ENCODE data around the gene GHITM. TPM values are rescaled to one million over a fixed set of nuclear protein-coding genes. Genes with fewer than 3 reads are reported as not detected.

The GHITM gene
- total and polyA plus RNA-seq, 2 of the 4 experiments (the other 2 are of a cell fraction), result 103 to 185 TPM

- H2BK5ac ChIP-seq (ENCODE audit: low read depth, low read length, poor library complexity, severe bottlenecking), result no peak overlapping the region
- H3K4me3 ChIP-seq (ENCODE audit: insufficient read depth, low read depth, low read length), result no peak overlapping the region
- H3K4me2 ChIP-seq (ENCODE audit: low read depth, low read length), result no peak overlapping the region
- H3K4ac ChIP-seq (ENCODE audit: low read depth, low read length), result no peak overlapping the region
- no peaks in the 10 kb centered on the region for H3K4me1 ChIP-seq (ENCODE audit: control insufficient read depth, insufficient read depth, low read length)
- H2AK9ac ChIP-seq (replicated peaks; ENCODE audit: low read depth, low read length, poor library complexity), result peak overlapping the region; percentile 9
- dilution Hi-C loops (cut with HindIII; ENCODE audit: low sequenced_read_pairs, unreplicated experiment) (no loop called here), in situ Hi-C loops (cut with MboI; ENCODE audit: low sequenced_read_pairs) (no loop called here), intact Hi-C loops (cut with micrococcal nuclease) (no loop called here)
- H2AFZ ChIP-seq (replicated peaks; ENCODE audit: low read length, poor library complexity), result no peak overlapping the region
- ATAC-seq (ENCODE audit: low read depth) (no peak), DNase-seq (no peak)
- H4K8ac ChIP-seq (ENCODE audit: low read depth in 2 of 2, low read length in 2 of 2), result no peak overlapping the region
- H4K91ac ChIP-seq (ENCODE audit: insufficient read depth, low read depth, low read length), result no peak overlapping the region
- no peaks in the 10 kb centered on the region for H3K9me1 ChIP-seq (ENCODE audit: insufficient read depth, low read length)
- H2BK120ac ChIP-seq (ENCODE audit: low read depth, low read length), result no peak overlapping the region
- H2BK15ac ChIP-seq (ENCODE audit: low read depth, low read length), result no peak overlapping the region
- ChIA-PET POLR2A (ENCODE audit: unreplicated experiment) (no interaction called here), CTCF (no interaction called here)
- no peak overlapping the region for H2BK20ac ChIP-seq (ENCODE audit: low read depth, low read length)
- TF ChIP-seq RFX5 (IDR thresholded peaks at IDR 0.05; ENCODE audit: low read depth, low read length) (no peak), BHLHE40 (IDR thresholded peaks at IDR 0.05; ENCODE audit: low read depth, low read length) (no peak), CEBPB (IDR thresholded peaks at IDR 0.05; ENCODE audit: low read depth, low read length) (no peak), POLR2A (IDR thresholded peaks at IDR 0.05; ENCODE audit: low read depth, low read length) (no peak), MXI1 (IDR thresholded peaks at IDR 0.05; ENCODE audit: borderline replicate concordance, low read depth, low read length) (no peak), CHD1 (IDR thresholded peaks at IDR 0.05; ENCODE audit: low read depth, low read length) (no peak), USF2 (IDR thresholded peaks at IDR 0.05; ENCODE audit: low read depth, low read length) (no peak), MAZ (IDR thresholded peaks at IDR 0.05; ENCODE audit: borderline replicate concordance, low read depth, low read length) (no peak), NFE2L2 (IDR thresholded peaks at IDR 0.05; ENCODE audit: low read depth, low read length) (no peak), RCOR1 (IDR thresholded peaks at IDR 0.05; ENCODE audit: insufficient replicate concordance, low read length) (no peak), FOS (IDR thresholded peaks at IDR 0.05; ENCODE audit: low read depth, low read length) (no peak), MAFK (IDR thresholded peaks at IDR 0.05; ENCODE audit: low read depth, low read length) (no peak), SMC3 (IDR thresholded peaks at IDR 0.05; ENCODE audit: low read depth, low read length) (no peak), RAD21 (IDR thresholded peaks at IDR 0.05; ENCODE audit: low read length) (no peak)
- TF ChIP-seq, protein P1, sequence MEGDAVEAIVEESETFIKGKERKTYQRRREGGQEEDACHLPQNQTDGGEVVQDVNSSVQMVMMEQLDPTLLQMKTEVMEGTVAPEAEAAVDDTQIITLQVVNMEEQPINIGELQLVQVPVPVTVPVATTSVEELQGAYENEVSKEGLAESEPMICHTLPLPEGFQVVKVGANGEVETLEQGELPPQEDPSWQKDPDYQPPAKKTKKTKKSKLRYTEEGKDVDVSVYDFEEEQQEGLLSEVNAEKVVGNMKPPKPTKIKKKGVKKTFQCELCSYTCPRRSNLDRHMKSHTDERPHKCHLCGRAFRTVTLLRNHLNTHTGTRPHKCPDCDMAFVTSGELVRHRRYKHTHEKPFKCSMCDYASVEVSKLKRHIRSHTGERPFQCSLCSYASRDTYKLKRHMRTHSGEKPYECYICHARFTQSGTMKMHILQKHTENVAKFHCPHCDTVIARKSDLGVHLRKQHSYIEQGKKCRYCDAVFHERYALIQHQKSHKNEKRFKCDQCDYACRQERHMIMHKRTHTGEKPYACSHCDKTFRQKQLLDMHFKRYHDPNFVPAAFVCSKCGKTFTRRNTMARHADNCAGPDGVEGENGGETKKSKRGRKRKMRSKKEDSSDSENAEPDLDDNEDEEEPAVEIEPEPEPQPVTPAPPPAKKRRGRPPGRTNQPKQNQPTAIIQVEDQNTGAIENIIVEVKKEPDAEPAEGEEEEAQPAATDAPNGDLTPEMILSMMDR (conservative IDR thresholded peaks at IDR 0.05; ENCODE audit: low read depth, low read length), result no peak
- TF ChIP-seq, protein P2, sequence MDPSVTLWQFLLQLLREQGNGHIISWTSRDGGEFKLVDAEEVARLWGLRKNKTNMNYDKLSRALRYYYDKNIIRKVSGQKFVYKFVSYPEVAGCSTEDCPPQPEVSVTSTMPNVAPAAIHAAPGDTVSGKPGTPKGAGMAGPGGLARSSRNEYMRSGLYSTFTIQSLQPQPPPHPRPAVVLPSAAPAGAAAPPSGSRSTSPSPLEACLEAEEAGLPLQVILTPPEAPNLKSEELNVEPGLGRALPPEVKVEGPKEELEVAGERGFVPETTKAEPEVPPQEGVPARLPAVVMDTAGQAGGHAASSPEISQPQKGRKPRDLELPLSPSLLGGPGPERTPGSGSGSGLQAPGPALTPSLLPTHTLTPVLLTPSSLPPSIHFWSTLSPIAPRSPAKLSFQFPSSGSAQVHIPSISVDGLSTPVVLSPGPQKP (IDR thresholded peaks at IDR 0.05; ENCODE audit: borderline replicate concordance, low read depth, low read length), result no peak
- 28% methylated on average over 6 of the region's 11 CpGs; no CpG with 5 or more reads in 1 of the 2 experiments for WGBS, 2 experiments (ENCODE audit: extremely low coverage in 2 of 2, insufficient read length in 1 of 2)
- H3K9me3 ChIP-seq (ENCODE audit: control insufficient read depth, insufficient read depth, low read length), result no peaks in the 10 kb centered on the region
- no peak overlapping the region for H4K5ac ChIP-seq (ENCODE audit: low read depth, low read length)
- no peaks in the 10 kb centered on the region for H3K79me1 ChIP-seq (ENCODE audit: low read depth in 1 of 2, low read length in 2 of 2)
- H3K27ac ChIP-seq (ENCODE audit: insufficient read depth, low read length), result no peak overlapping the region
- no peak overlapping the region for H3K14ac ChIP-seq (replicated peaks; ENCODE audit: low read depth, low read length)
- no peak overlapping the region for H3K23ac ChIP-seq (ENCODE audit: low read depth, low read length)
- BruUV-seq (replicated peaks), result no TSS peak
- H2AK5ac ChIP-seq (ENCODE audit: low read depth, low read length), result no peak overlapping the region
- H3K9ac ChIP-seq (ENCODE audit: low read depth, low read length), result no peak overlapping the region
- no peak overlapping the region for H3K18ac ChIP-seq (ENCODE audit: low read depth, low read length)
- no peaks in the 10 kb centered on the region for H3K36me3 ChIP-seq (ENCODE audit: control insufficient read depth, insufficient read depth, low read length)
- no peak overlapping the region for H3K56ac ChIP-seq (ENCODE audit: extremely low read depth, insufficient read depth, low read length)
- peaks cover 20% of the 10 kb centered on the region; the same call in 1 of the 2 replicates for H3K27me3 ChIP-seq (ENCODE audit: control insufficient read depth, insufficient read depth, low read length)
- H4K20me1 ChIP-seq (ENCODE audit: insufficient read depth, low read length), result no peaks in the 10 kb centered on the region
These were observed 61.4 kb downstream of the GHITM start for GRCh38 chr10:84200537-84201243.
